GM12875 (cell line): ENCODE results near the gene GPRC5C.

Experiments used
- H3K4me3 ChIP-seq: one replicate; pipeline ENCODE4 v1.5.1; 2011; ENCODE audit warnings: low read depth, low read length, control low read depth
- CTCF ChIP-seq: IDR thresholded peaks from 2 replicates; pipeline ENCODE4 v1.5.1; 2011; ENCODE audit warnings: low read depth, mild to moderate bottlenecking, control low read depth, inconsistent platforms, low read length, moderate library complexity, borderline replicate concordance; ENCODE audit not compliant: insufficient read depth

GPRC5C gene

DNA sequence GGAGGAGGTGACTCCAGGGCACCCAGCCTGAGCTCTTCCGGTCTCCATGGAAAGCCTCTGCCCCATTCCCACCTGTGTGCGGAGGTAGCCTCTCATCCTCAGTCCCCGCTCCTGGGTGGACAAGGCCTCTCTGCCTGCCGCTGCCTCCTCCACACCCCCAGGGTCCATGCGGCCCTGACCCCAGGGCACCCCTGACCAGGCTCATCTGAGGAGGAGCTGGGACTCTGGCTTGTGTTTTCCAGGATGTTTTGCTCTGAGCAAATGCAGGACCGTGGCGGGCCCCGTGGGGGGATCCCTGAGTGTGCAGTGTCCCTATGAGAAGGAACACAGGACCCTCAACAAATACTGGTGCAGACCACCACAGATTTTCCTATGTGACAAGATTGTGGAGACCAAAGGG is 41.4 kb downstream of the GPRC5C start:
- H3K4me3 ChIP-seq: no peak overlapping the region
- no peak for TF ChIP-seq CTCF

DNA sequence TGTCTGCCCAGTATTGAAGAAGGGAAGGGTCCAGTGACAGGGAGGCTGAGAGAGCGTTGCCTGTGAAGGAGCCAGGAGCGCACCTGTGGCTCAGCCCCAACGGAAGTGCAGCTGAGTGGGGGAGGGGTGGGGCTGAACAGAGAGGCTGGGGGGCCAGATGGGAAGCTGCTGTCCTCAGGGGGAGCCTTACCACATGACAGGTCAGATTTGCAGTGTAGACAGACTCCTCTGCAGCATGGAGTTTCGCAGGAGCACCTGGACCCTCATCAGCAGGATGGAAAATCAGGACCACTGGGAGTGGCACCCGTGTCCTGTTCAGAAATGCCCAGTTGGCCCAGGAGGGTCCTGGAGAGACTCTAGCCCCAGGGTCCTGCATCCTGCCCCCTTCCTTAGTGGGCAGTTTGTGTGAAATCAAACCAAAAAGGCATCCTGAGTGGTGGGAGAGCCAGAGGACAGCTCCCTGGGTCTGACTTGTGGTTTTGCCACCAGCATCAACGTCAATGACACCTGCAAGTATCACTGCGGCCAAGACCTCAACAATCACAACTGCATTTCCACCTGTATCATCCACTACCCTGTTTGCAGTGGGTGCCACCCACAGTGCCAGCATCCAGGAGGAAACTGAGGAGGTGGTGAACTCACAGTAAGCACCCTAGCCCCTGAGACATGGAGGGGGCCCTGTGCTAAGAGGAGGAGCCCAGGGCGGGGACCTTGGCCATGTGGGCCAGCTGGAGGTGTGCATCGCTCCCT is 42.3 kb downstream of the GPRC5C start:
- TF ChIP-seq CTCF: no peak
- no peak overlapping the region for H3K4me3 ChIP-seq

GRCh38 chr17:74475189-74475588 is 43.3 kb downstream of the GPRC5C start:
- no peak overlapping the region for H3K4me3 ChIP-seq
- TF ChIP-seq CTCF: no peak

GRCh38 chr17:74477411-74477810 is 45.5 kb downstream of the GPRC5C start:
- TF ChIP-seq CTCF: no peak
- no peak overlapping the region for H3K4me3 ChIP-seq

DNA sequence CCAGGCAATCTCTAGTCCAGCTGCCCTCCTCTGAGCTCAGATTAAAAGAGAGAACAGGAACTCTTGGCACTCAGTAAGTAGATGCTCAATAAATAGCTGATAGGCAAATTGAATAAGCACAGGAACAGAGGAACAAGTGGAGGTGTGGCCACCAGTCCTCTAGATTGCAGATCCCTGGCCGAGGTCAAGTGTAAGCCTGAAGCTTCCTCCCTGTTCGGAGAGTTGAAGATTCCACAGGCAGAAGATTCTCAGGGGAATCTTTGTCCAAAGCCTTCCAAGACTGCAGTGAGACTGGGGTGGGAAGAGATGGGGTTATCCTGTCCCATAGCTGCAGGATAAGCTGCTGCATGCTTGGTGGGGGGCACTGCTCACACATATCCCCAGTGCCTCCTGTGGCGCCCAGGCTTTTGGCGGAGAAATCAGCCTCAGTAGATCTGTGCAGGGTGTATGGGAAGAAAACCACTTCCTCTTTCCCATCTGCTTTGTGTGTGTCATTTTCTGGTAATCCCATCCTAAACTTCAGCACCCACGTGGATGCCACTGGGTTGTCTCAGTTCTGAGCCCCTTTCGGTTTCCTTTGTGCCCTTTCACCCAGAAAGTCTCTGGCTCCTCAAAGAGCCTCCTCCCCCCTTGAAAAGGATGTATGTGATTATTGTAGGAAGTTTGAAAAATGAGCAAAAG is 46.7 kb downstream of the GPRC5C start:
- no peak for TF ChIP-seq CTCF
- no peak overlapping the region for H3K4me3 ChIP-seq

DNA sequence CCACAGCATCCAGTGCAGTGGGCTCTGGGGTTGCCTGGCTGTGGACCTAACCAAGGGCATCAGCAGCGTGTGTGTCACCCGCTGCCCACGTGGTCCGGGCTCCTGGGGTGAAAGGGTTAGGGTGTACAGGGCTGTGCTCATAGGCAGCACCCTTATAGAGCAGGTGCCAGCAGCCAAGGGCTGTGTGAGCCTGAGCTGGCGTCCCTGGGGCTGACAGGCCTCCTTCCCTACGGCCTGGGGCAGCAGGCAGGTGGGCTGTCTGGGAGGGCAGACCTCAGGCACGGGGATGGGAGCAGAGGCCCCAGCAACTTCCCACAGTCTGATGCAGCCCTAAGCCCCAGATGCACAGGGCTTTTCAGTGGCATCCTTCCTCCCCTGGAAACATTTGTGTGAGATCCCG is 48.4 kb downstream of the GPRC5C start:
- no peak for TF ChIP-seq CTCF
- no peak overlapping the region for H3K4me3 ChIP-seq

DNA sequence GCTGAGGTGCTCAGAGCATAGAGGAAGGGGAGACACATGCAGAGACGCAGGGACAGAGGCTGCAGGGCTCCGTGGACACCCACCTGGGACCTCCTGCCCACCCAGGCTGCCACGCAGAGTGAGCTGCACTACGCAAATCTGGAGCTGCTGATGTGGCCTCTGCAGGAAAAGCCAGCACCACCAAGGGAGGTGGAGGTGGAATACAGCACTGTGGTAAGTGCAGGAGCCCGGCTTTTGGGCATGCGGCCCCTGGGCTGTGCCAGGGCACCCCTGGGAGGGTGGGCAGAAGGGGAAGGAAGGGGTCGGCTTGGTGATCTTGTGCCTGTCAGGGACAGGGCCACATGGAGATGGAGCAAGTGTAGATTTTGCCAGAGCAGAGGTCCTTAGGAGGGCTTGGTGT is 49.7 kb downstream of the GPRC5C start:
- no peak overlapping the region for H3K4me3 ChIP-seq
- no peak for TF ChIP-seq CTCF
